OCI-LY3 (cell line): Measurements from ENCODE around the gene TSEN54.
"Not testable (repeated sequence)": the region's sequence is repeated elsewhere in the genome, so short reads cannot be mapped to it uniquely, and the experiment has no call there.

Experiments used
- CTCF ChIP-seq: fragments of 200-600, 300-600 bp; sonication (generic); IDR thresholded peaks from 2 replicates; pipeline ENCODE4 v1.5.1; 2014; ENCODE audit warnings: antibody characterized with exemption, low read length, low read depth
- EZH2phosphoT487 ChIP-seq: fragments of 200-600 bp; shearing (Covaris generic); IDR thresholded peaks from 2 replicates; pipeline ENCODE4 v1.6.1; 2018; ENCODE audit warnings: antibody characterized with exemption, mixed run types, low read depth

- not testable (repeated sequence) for TF ChIP-seq EZH2phosphoT487, CTCF
Observed at GRCh38 chr17:75520413-75520812, 4.1 kb downstream of the TSEN54 start.
